NOMO-1 treated with DMSO at 0.1 percent for 48 hours (cell line): Measurements from ENCODE around the gene STX4.

ENCODE experiments used
- DNase-seq: peaks from one replicate; lab custom pipeline; 2025; ENCODE audit not compliant: unreplicated experiment; lab: John Stamatoyannopoulos, UW

The STX4 gene

DNA sequence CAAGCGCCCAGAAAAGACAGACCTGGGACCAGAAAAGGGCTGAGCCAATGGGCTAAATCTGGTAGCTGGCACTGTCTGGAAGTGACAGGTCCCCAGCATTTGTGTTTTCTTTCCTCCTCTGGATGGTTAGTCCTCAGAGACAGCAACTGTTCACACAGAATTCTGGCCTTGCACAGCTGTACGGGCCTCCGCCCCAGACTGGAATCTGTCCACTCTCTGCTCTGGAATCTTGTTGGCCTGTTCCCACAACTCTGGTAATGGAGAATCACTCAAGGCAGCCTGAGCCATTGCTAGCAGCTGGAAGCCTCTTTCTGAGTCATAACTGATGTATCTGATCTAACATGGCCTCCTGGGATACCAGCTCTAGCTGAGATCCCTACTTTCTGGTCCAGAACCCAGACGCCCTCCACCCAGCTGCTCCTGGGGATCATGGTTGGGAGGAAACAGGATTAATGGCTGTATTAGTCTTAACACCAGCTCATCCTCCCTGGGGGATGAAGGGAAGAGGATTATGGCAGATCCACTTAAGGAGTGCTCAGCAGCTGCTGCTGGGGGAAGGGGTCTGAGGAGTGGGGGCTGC, 31.6 kb downstream of the STX4 start:
- DNase-seq: no peak

DNA sequence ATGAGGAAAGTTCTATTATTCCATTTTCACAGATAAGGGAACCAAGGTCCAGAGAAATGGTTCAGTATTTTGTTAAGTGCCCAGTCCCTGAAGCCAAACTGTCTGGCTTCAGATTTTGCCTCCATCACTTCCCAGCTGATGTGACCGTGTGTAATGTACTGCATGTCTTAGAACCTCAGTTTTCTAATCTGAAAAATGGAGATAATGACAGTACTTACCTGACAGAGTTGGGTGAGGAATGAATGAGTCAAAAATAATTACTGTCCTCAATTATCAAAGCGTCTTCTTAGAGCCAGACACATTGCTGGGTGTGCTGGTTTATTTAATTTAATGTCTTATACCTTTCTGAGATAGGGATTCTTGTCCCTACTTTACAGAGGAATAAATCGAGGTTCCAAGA, 34.0 kb downstream of the STX4 start:
- no peak for DNase-seq

DNA sequence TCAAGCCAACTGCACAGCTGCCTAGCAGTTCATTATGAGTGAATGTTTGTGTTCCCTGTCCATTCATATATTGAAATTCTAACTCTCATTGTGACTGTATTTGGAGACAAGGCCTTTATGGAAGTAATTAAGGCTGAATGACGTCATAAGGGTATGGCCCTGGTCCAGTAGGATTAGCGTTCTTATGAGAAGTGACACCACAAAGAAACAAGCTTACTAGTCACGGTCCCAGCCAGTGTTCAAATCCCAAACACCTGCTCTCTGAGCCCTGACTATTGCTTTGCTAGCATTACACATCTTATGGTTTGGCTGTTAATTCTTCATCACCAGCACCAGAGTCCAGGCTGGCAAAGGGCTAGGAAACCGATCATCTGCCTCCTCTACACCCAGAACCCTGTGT, 38.5 kb downstream of the STX4 start:
- DNase-seq: peak; percentile 9

DNA sequence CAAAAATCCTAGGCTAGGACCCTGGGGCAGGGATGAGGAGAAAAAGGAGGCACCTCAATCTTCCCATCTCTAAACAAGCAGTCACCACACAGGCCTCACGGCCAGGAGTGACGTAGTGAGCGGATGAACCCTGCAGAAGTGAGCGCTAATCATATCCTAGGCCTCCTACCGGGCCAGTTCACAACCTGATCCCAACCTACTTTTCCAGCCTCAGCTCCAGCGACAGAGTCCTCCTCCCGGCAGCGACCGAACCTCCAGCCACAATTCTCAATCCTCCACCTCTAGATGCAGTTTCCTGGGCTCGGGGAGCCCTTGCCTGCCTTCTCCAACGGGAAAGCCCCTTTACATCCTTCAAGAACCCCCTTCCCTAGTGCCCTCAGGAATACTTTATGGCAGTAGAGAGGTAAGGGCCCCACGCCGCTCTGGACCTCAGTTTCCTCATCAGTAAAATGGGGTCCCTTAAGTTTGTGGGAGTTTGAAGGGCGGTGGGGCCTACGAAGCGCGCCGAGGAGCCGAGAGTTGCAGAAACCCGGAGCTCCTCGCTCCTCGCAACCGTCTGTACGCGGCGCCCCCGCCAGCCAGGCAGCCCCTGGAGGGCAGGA, 39.3 kb downstream of the STX4 start:
- peak; percentile 29 for DNase-seq

DNA sequence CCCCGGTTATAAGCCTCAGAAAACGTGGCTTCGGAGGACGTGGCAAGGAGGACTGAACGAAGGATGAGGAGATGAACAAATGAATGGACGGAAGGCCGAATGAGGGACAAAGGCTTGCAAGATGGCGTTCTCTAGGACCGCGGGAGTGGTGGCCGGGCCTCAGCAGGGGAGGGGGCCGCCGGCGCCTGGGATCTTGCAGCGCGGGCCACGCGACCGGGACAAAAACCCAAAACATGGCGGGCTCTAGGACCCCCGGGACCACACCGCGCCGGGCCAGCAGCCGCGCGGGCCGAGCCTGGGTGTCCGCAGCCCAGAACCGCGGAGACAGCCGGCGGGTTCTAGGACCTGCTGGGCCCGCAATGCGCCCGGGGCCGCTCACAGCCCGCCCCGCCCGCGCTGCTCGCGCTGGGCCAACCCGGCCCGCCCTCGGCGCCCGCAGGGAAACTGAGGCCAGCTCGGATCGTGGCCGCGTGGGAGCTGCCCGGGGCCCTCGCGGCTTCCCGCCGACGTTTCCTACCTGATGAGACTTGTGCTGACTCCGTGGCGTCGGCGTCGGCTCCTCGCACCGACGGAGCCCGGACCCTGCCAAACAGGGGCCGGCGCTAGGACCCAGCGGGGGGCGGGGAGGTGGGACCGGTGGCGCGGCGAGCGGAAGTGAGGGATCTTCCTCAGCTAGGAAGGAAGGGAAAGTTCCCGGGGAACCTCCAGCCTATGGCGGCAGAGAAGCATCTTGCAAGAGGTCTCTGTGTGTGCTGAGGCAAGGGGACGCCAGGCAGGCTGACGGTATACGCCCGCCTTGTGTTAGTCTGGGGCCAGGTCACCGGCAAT, 40.0 kb downstream of the STX4 start:
- DNase-seq: peak; percentile 79

DNA sequence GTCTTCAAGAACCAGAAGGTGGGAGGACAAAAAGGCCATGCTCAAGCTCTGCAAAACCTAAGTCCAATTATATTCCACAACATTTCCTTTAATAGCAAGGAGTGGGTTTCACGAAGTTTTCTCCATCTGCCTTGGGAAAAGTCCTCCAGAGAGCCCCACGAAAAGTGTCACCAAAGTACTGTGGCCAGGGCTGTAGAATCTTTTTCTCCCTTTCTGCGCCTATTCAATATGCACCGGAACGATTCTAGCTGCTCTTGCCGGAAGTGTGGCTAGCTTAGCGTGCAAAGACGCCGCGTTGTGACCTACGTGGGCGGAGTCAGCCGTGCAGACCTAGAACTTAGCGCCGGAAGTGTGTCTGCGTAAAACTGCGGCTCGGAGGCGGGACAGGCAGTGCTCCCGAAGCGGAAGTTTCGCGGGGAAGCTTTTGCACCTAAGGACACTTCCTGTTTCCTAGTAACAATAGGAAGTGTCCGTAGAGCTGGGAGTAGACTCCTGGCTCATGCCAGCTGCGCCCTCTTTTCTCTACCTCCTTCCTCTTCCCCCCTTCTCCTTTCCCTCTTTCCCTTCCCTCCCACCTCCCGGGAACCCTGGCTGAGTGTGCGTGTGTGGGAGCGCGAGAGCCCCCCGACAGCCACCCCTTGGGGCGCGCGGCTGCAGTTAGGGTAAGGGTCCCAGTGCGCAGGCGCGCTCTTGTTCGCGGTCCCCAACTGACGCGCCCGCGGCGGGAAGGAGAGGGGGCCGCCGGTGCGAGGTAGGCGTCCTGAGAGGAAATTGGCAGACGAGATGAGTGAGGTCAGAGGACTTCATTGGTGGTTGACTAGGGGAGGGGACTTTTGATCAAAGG, 40.8 kb downstream of the STX4 start, which contains the start of the genes ZNF646 and ZNF668:
ZNF646 (plus strand) TSS at position 453 of the 844 bp plus-strand sequence. CDS start 1,903 bp downstream, outside the sequence.
ZNF668 (minus strand) TSS at position 271 of the 844 bp plus-strand sequence. CDS start 9,781 bp downstream, outside the sequence.
- peak; percentile 100 for DNase-seq

DNA sequence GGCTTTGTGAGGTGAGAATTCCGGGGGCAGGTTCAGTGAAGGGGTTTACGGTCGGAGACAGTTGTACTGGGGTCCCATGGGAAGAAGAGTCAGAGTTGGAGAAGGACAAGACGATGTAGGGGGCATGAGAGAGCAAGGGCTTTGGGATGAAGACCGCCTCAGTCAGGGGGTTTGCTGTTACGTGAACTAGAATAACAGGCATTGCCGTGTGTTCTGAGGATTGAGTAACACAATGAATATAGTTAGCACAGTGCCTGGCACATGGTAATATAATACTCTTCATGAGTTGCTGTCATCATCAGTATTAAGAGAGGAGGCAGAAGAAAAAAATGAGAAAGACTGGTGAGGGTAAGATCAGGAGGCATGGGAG, 41.4 kb downstream of the STX4 start:
- no peak for DNase-seq

DNA sequence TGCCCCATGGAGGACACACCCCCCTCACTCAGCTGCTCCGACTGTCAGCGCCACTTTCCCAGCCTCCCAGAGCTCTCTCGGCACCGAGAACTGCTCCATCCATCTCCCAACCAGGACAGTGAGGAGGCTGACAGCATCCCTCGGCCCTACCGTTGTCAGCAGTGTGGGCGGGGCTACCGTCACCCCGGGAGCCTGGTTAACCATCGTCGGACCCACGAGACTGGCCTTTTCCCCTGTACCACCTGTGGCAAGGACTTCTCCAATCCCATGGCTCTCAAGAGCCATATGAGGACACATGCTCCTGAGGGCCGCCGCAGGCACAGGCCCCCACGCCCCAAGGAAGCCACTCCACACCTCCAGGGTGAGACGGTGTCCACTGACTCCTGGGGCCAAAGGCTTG, 43.0 kb downstream of the STX4 start:
- DNase-seq: no peak

DNA sequence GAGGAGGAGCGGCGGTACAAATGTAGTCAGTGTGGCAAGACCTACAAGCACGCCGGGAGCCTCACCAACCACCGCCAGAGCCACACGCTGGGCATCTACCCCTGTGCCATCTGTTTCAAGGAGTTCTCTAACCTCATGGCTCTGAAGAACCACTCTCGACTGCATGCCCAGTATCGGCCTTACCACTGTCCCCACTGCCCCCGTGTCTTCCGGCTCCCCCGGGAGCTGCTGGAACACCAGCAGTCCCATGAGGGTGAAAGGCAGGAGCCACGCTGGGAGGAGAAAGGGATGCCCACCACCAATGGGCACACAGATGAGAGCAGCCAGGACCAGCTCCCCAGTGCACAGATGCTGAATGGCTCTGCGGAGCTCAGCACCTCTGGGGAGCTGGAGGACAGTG, 43.7 kb downstream of the STX4 start:
- DNase-seq: no peak

DNA sequence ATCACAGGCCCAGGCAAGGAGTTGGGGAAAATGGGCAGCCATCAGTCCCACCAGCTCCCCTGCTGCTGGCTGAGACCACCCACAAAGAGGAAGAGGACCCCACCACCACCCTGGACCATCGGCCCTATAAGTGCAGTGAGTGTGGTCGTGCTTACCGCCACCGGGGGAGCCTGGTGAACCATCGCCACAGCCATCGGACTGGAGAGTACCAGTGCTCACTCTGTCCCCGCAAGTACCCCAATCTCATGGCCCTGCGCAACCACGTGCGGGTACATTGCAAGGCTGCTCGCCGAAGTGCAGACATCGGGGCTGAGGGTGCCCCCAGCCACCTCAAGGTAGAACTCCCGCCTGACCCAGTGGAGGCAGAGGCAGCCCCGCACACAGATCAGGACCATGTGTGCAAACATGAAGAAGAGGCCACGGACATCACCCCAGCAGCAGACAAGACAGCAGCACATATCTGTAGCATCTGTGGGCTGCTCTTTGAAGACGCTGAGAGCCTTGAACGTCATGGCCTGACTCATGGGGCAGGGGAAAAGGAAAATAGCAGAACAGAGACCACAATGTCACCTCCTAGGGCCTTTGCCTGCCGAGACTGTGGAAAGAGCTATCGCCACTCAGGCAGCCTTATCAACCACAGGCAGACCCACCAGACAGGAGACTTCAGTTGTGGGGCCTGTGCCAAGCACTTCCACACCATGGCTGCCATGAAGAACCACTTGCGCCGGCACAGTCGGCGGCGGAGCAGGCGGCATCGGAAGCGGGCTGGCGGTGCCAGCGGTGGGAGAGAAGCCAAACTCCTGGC, 44.4 kb downstream of the STX4 start:
- no peak for DNase-seq

DNA sequence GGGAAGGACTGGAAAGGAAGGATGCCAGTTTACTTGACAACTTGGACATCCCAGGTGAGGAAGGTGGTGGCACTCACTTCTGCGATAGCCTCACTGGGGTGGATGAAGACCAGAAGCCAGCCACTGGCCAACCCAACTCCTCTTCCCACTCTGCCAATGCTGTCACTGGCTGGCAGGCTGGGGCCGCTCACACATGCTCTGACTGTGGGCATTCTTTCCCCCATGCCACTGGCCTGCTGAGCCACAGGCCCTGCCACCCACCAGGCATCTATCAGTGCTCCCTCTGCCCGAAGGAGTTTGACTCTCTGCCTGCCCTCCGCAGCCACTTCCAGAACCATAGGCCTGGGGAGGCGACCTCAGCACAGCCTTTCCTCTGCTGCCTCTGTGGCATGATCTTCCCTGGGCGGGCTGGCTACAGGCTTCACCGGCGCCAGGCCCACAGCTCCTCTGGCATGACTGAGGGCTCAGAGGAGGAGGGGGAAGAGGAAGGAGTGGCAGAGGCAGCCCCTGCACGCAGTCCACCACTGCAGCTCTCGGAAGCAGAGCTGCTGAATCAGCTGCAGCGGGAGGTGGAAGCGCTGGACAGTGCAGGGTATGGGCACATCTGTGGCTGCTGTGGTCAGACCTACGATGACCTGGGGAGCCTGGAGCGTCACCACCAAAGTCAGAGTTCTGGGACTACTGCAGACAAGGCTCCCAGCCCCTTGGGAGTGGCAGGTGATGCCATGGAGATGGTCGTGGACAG, 45.4 kb downstream of the STX4 start:
- no peak for DNase-seq

DNA sequence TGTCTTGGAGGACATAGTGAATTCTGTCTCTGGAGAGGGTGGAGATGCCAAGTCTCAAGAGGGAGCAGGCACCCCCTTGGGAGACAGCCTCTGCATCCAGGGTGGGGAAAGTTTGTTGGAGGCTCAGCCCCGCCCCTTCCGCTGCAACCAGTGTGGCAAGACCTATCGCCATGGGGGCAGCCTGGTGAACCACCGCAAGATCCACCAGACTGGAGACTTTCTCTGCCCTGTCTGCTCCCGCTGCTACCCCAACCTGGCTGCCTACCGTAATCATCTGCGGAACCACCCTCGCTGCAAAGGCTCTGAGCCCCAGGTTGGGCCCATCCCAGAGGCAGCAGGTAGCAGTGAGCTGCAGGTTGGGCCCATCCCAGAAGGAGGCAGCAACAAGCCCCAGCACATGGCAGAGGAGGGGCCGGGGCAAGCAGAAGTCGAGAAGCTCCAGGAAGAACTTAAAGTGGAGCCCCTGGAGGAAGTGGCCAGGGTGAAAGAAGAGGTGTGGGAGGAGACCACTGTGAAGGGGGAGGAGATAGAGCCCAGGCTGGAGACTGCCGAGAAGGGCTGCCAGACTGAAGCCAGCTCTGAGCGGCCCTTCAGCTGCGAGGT, 46.1 kb downstream of the STX4 start:
- DNase-seq: peak; percentile 85

DNA sequence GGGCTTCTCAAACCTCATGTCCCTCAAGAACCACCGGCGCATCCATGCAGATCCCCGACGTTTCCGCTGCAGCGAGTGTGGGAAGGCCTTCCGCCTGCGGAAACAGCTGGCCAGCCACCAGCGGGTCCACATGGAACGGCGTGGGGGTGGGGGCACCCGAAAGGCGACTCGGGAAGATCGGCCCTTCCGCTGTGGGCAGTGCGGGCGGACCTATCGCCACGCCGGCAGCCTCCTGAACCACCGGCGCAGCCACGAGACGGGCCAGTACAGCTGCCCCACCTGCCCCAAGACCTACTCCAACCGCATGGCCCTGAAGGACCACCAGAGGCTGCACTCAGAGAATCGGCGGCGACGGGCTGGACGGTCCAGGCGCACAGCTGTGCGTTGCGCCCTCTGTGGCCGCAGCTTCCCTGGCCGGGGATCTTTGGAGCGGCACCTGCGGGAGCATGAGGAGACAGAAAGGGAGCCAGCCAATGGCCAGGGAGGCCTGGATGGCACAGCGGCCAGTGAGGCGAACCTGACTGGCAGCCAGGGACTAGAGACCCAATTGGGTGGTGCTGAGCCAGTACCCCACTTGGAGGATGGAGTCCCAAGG, 46.8 kb downstream of the STX4 start:
- DNase-seq: no peak

DNA sequence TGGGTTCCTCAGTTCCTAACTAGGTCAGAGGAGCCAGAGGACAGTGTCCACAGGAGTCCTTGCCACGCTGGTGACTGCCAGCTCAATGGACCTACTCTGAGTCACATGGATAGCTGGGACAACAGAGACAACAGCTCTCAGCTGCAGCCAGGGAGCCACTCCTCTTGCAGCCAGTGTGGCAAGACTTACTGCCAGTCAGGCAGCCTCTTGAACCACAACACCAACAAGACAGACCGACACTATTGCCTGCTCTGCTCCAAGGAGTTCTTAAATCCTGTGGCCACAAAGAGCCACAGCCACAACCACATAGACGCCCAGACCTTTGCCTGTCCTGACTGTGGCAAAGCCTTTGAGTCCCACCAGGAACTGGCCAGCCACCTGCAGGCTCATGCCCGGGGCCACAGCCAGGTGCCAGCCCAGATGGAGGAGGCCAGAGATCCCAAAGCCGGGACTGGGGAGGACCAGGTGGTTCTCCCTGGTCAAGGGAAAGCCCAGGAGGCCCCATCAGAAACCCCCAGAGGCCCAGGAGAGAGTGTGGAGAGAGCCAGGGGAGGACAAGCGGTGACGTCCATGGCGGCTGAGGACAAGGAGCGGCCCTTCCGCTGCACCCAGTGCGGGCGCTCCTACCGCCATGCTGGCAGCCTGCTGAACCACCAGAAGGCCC, 47.5 kb downstream of the STX4 start:
- DNase-seq: no peak

DNA sequence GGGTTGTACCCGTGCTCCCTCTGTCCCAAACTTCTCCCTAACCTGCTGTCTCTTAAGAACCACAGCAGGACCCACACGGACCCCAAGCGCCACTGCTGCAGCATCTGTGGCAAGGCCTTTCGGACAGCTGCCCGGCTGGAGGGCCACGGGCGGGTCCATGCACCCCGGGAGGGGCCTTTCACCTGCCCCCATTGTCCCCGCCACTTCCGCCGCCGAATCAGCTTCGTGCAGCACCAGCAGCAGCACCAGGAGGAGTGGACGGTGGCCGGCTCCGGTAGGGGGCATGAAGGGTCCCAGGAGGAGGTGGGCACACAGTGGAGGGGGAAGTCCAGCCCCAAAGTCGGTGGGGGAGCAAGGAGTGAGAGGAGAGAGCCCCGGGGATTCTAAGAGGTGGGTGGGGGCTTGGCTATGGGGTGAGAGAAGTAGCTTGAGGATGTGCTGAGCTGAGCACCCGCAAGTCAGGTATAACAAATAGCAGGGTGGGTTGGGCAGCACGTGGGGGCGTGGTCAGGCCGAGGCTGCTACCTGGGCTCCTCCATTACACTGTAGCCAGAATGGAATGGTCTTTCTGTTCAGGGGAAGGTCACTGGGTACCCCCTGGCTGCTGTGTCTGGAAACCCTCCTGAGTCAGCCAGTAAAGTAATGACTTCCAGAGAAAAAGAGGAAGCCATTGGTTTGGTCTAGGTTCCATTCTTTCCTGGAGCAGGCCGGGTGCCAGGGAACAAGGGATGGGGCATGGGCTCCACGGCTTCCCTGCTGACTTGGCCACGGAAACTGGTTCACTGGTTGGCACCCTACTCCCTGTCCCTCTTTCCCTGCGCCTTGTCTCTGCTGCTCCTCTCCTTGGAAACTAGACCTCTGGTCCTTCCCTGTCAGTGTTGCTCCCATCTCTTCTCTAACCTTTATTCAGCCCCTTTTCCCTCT, 48.3 kb downstream of the STX4 start:
- no peak for DNase-seq

DNA sequence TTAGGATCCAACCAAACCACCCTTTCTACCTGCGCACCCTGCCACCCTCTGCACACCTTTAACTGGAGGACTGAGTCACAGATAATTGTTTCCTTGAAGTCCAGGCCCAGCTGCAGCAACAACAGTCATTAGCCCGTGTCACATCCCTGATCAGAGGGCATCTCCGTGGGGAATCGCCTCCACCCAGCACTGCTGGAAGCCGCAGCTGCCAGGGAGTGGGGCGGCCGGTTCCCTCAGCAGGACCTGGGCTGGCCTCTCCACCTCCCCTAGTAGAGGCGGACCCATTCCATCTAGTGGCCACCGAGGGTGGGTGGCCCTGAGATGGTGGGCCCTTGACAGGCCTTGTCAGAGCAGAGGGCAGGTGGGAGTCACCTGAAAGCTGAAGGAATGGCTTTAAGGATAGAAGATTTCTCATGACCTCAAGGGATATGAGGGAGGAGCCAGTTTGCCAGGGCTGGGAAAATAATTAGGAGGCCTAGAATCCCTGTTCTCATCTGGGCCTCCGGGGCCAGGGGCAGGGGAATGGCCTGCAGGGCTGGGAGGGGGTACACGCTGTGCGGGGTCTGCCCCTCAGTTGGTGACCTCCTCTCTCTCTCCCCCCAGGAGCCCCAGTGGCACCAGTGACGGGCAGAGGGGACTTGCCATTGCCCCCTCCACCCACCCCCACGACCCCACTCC, 49.1 kb downstream of the STX4 start:
- DNase-seq: no peak

DNA sequence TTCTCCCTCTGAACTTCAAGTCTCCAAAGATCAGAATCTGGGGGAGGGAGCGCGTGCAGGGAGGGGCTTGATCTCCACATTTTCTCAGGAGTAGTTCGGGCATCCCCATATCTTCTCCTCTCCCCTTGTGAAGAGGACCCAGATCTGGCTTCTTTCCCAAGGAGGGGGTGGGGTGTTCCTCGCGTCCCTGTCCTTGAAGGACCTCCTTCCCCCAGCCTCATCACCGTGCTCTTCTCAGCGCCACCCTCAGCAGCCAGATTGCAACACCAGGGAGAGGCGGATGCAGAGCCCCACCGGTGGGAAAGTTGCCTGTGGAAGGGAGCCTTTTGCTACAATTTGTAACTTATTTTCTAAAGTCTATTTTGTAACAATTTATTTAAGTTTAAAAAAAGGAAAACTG, 49.7 kb downstream of the STX4 start:
- no peak for DNase-seq
